MM.1S (cell line): ENCODE data around the gene PSME2.

ENCODE experiments used
- DNase-seq: peaks from one replicate; pipeline ENCODE4 v3.0.0-alpha.2; 2015
- H2AFZ ChIP-seq: fragments of 300-600 bp; sonication (generic); 2 replicates; pipeline ENCODE4 v1.6.0; 2016; ENCODE audit warnings: antibody characterized with exemption, low read length
- H3F3A ChIP-seq: fragments of 300-600 bp; sonication (generic); 2 replicates; pipeline ENCODE4 v1.6.1; 2016; ENCODE audit warnings: mild to moderate bottlenecking, antibody characterized with exemption, low read length, moderate library complexity, mixed read lengths; ENCODE audit not compliant: insufficient read depth
- H3K27ac ChIP-seq: fragments of 300-600 bp; sonication (generic); 2 replicates; pipeline ENCODE4 v1.5.1; 2016; ENCODE audit warnings: mild to moderate bottlenecking, low read length
- H3K27me3 ChIP-seq: fragments of 300-600 bp; sonication (generic); replicated peaks from 2 replicates; pipeline ENCODE4 v1.6.0; 2016; ENCODE audit warnings: low read length; ENCODE audit not compliant: insufficient read depth
- H3K36me3 ChIP-seq: fragments of 300-600 bp; sonication (generic); replicated peaks from 2 replicates; pipeline ENCODE4 v1.6.1; 2016; ENCODE audit warnings: mild to moderate bottlenecking, low read length, mixed read lengths; ENCODE audit not compliant: insufficient read depth
- H3K4me1 ChIP-seq: fragments of 300-600 bp; sonication (generic); 2 replicates; pipeline ENCODE4 v1.6.1; 2016; ENCODE audit warnings: low read length, mixed read lengths
- H3K4me2 ChIP-seq: fragments of 300-600 bp; sonication (generic); 2 replicates; pipeline ENCODE4 v1.6.0; 2016; ENCODE audit warnings: low read depth, low read length
- H3K4me3 ChIP-seq: fragments of 300-600 bp; sonication (generic); 2 replicates; pipeline ENCODE4 v1.5.1; 2016; ENCODE audit warnings: low read length, mixed read lengths
- H3K79me2 ChIP-seq: fragments of 300-600 bp; sonication (generic); 2 replicates; pipeline ENCODE4 v1.6.1; 2016; ENCODE audit warnings: mixed run types, low read length, mixed read lengths
- H3K9ac ChIP-seq: fragments of 300-600 bp; sonication (generic); 2 replicates; pipeline ENCODE4 v1.6.1; 2016; ENCODE audit warnings: low read length, mixed read lengths
- H3K9me2 ChIP-seq: fragments of 300-600 bp; sonication (generic); replicated peaks from 2 replicates; pipeline ENCODE4 v1.6.1; 2016; ENCODE audit warnings: mild to moderate bottlenecking, low read length, mixed read lengths; ENCODE audit not compliant: insufficient read depth
- H3K9me3 ChIP-seq: fragments of 300-600 bp; sonication (generic); replicated peaks from 2 replicates; pipeline ENCODE4 v1.6.1; 2016; ENCODE audit warnings: mild to moderate bottlenecking, low read length, mixed read lengths; ENCODE audit not compliant: insufficient read depth
- H4K20me1 ChIP-seq: fragments of 300-600 bp; sonication (generic); 2 replicates; pipeline ENCODE4 v1.6.1; 2016; ENCODE audit warnings: mild to moderate bottlenecking, low read length, moderate library complexity, mixed read lengths; ENCODE audit not compliant: insufficient read depth
- CTCF ChIP-seq: fragments of 300-600 bp; sonication (generic); IDR thresholded peaks from 2 replicates; pipeline ENCODE4 v1.5.1; 2016; ENCODE audit warnings: antibody characterized with exemption, low read length, mixed read lengths
- EZH2 ChIP-seq: fragments of 300-600 bp; sonication (generic); optimal IDR thresholded peaks from 2 replicates; pipeline ENCODE3; 2017; ENCODE audit warnings: low read depth, mild to moderate bottlenecking, antibody characterized with exemption, low read length, mixed read lengths
- EZH2phosphoT487 ChIP-seq: fragments of 300-600 bp; sonication (generic); IDR thresholded peaks from 2 replicates; pipeline ENCODE4 v1.6.1; 2018; ENCODE audit warnings: antibody characterized with exemption, low read length

PSME2 gene

GRCh38 chr14:24131549-24131966 is 14.9 kb downstream of the PSME2 start:
- H3K4me3 ChIP-seq: no peak overlapping the region
- TF ChIP-seq CTCF: no peak

GRCh38 chr14:24130717-24131548 is 15.5 kb downstream of the PSME2 start:
- no peak overlapping the region for H3K4me2 ChIP-seq
- no peak overlapping the region for H3K9ac ChIP-seq
- no peaks in the 10 kb centered on the region for H3K9me3 ChIP-seq
- H3K79me2 ChIP-seq: no peaks in the 10 kb centered on the region
- no peak overlapping the region for H3K27ac ChIP-seq
- no peaks in the 10 kb centered on the region for H3K4me1 ChIP-seq
- H3K27me3 ChIP-seq: no peaks in the 10 kb centered on the region
- 0 out of 2 replicates have a peak, but pooled peaks cover 2% of the 10 kb centered on the region for H3F3A ChIP-seq
- no peaks in the 10 kb centered on the region for H3K36me3 ChIP-seq
- H2AFZ ChIP-seq: no peak overlapping the region
- no peaks in the 10 kb centered on the region for H4K20me1 ChIP-seq
- TF ChIP-seq CTCF: no peak
- no peak for TF ChIP-seq EZH2phosphoT487
- no peak for DNase-seq
- H3K4me3 ChIP-seq: no peak overlapping the region
- no peaks in the 10 kb centered on the region for H3K9me2 ChIP-seq

More at GRCh38 chr14:24131549-24131966, 14.9 kb downstream of the PSME2 start:
- H3K27me3 ChIP-seq: no peaks in the 10 kb centered on the region
- no peaks in the 10 kb centered on the region for H3K9me3 ChIP-seq
- no peak overlapping the region for H3K9ac ChIP-seq
- no peak overlapping the region for H3K4me2 ChIP-seq
- no peaks in the 10 kb centered on the region for H3K4me1 ChIP-seq
- no peaks in the 10 kb centered on the region for H4K20me1 ChIP-seq
- no peaks in the 10 kb centered on the region for H3K36me3 ChIP-seq
- H3K27ac ChIP-seq: no peak overlapping the region
- no peaks in the 10 kb centered on the region for H3K9me2 ChIP-seq
- no peak overlapping the region for H2AFZ ChIP-seq
- no peak for DNase-seq
- 0 out of 2 replicates have a peak, but pooled peaks cover 2% of the 10 kb centered on the region for H3F3A ChIP-seq
- H3K79me2 ChIP-seq: peaks cover 6% of the 10 kb centered on the region

DNA sequence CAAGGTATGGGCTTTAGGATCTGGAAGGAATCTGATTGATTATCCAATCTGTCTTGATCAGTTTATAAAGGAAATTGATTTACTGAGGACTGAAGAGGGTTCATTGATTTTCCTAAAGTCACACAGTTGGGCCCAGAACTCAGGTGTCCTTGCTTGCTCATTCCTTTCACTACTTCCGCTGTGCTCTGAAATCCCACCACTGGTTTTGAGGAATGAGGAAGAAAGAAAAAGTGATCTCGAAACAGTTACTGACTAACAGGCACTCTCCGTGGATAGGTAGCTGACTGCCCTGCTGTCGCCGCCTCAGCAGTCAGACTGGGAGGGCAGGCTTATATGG is 16.1 kb downstream of the PSME2 start, which contains the start of gene FITM1:
Gene FITM1 (plus strand): TSS at position 280 of the 337 bp plus-strand sequence. CDS start 905 bp downstream, outside the sequence.
- no peaks in the 10 kb centered on the region for H3K36me3 ChIP-seq
- no peaks in the 10 kb centered on the region for H4K20me1 ChIP-seq
- TF ChIP-seq CTCF: no peak
- TF ChIP-seq EZH2: no peak
- no peaks in the 10 kb centered on the region for H3K79me2 ChIP-seq
- H3K9me2 ChIP-seq: no peaks in the 10 kb centered on the region
- no peaks in the 10 kb centered on the region for H3K9me3 ChIP-seq
- no peak within 1 kb of the TSS for H3K27ac ChIP-seq
- H3K9ac ChIP-seq: no peak within 1 kb of the TSS
- no peak within 1 kb of the TSS for H3K4me3 ChIP-seq
- H3K27me3 ChIP-seq: no peaks in the 10 kb centered on the region
- H3F3A ChIP-seq: no peaks in the 10 kb centered on the region
- no peak within 1 kb of the TSS for H3K4me2 ChIP-seq
- H3K4me1 ChIP-seq: no peaks in the 10 kb centered on the region
- DNase-seq: no peak
- no peak within 1 kb of the TSS for H2AFZ ChIP-seq
